Natural killer cell (primary cell): ENCODE data around the gene MFSD11. TPM values are rescaled to one million over a fixed set of nuclear protein-coding genes. Genes with fewer than 3 reads are reported as not detected.

Source experiments
- ATAC-seq, 3 donors: fragments of 150-1000 bp in 2 of 3; fragments of 200-7000 bp in 1 of 3; cut with Tn5 transposase; 1 replicate in 1 of 3; 2 replicates in 2 of 3; pipeline ENCODE4 v1.10.0; 2021; ENCODE audit warnings: mild to moderate bottlenecking in 2 of 3, moderate library complexity in 2 of 3
- DNase-seq, 2 donors: peaks; one replicate each; pipeline versions ENCODE4 v3.0.0 to v3.0.0-alpha.2; 2013 to 2021; ENCODE audit warnings: mixed read lengths in 1 of 2
- H3K27ac ChIP-seq: one replicate; pipeline ENCODE4 v1.5.1; 2013; ENCODE audit warnings: mild to moderate bottlenecking, low read length
- H3K27me3 ChIP-seq: one replicate; pipeline ENCODE4 v1.6.1; 2013; ENCODE audit warnings: low read length; ENCODE audit not compliant: control insufficient read depth, insufficient read depth
- H3K36me3 ChIP-seq: one replicate; pipeline ENCODE4 v1.6.1; 2013; ENCODE audit warnings: low read length; ENCODE audit not compliant: control insufficient read depth, insufficient read depth
- H3K4me1 ChIP-seq: one replicate; pipeline ENCODE4 v1.6.1; 2013; ENCODE audit warnings: low read length; ENCODE audit not compliant: control insufficient read depth, insufficient read depth
- H3K4me3 ChIP-seq: one replicate; pipeline ENCODE4 v1.5.1; 2013; ENCODE audit warnings: low read length
- H3K9me3 ChIP-seq: one replicate; pipeline ENCODE4 v1.6.1; 2013; ENCODE audit warnings: low read length; ENCODE audit not compliant: control insufficient read depth, insufficient read depth
- H3K27ac Mint-ChIP-seq, 2 donors: one replicate each; pipeline ENCODE4 v1.8.0; 2022; ENCODE audit warnings: mild to moderate bottlenecking in 2 of 2, mixed read lengths in 2 of 2, moderate library complexity in 1 of 2
- H3K27me3 Mint-ChIP-seq, 2 donors: one replicate each; pipeline ENCODE4 v1.8.0; 2022; ENCODE audit warnings: low read depth in 2 of 2, mixed read lengths in 2 of 2
- H3K36me3 Mint-ChIP-seq: one replicate; pipeline ENCODE4 v1.8.0; 2022; ENCODE audit warnings: mixed read lengths
- H3K4me1 Mint-ChIP-seq, 2 donors: one replicate each; pipeline ENCODE4 v1.8.0; 2022; ENCODE audit warnings: mixed read lengths in 2 of 2
- H3K4me3 Mint-ChIP-seq: one replicate; pipeline ENCODE4 v1.8.0; 2022; ENCODE audit warnings: mild to moderate bottlenecking, moderate library complexity, mixed read lengths
- H3K9me3 Mint-ChIP-seq, 2 donors: one replicate each; pipeline ENCODE4 v1.8.0; 2022; ENCODE audit warnings: mixed read lengths in 2 of 2
- CTCF ChIP-seq: fragments of 200-600 bp; IDR thresholded peaks from one replicate; pipeline ENCODE4 v1.8.0; 2022; ENCODE audit warnings: antibody characterized with exemption
- WGBS: methylation state at CpG from one replicate; pipeline ENCODE4 v1.1.7; 2013; ENCODE audit warnings: missing lambda C conversion rate; ENCODE audit not compliant: insufficient coverage; 5-methylcytosine and 5-hydroxymethylcytosine counted together
- intact Hi-C: fragments of 100-400 bp; cut with micrococcal nuclease; formaldehyde crosslinking; loops from one replicate; pipeline ENCODE4 v1.14.2; 2022
- total RNA-seq, 4 donors: library from RNA; stranded (reverse); fragments of 120-200 nt in 1 of 4; gene quantifications; one replicate each; pipeline versions ENCODE4 v1.2.3 to v1.2.4, GENCODE V29; 2013 to 2022

The MFSD11 gene
- total RNA-seq, 3 donors from 2014 or later (not counting 1 experiment from before 2014, with no cell fraction given): 32.7 to 44.0 (median 33.9) TPM

GRCh38 chr17:76751416-76751993, 13.6 kb downstream of the MFSD11 start:
- Mint-ChIP-seq H3K4me3 (no peak overlapping the region), H3K4me1 (peaks cover 0 to 8% of the 10 kb centered on the region in 2 donors), H3K27me3 (no peaks in the 10 kb centered on the region), H3K27ac (peak overlapping the region in 1 of 2 donors; percentile 27), H3K36me3 (no peaks in the 10 kb centered on the region), H3K9me3 (no peaks in the 10 kb centered on the region)
- DNase-seq (no peak), ATAC-seq (no peak)
- intact Hi-C loops: no loop called here
- WGBS: no CpG with 5 or more reads among the region's 3 CpGs
- Histone ChIP-seq H3K4me1 (peaks cover 19% of the 10 kb centered on the region), H3K36me3 (peaks cover 11% of the 10 kb centered on the region), H3K27ac (no peak overlapping the region), H3K27me3 (no peaks in the 10 kb centered on the region), H3K9me3 (no peaks in the 10 kb centered on the region), H3K4me3 (no peak overlapping the region)
- no peak for TF ChIP-seq CTCF

GRCh38 chr17:76752006-76752405, 14.1 kb downstream of the MFSD11 start:
- no peaks in the 10 kb centered on the region for H3K9me3 ChIP-seq
- Mint-ChIP-seq H3K4me1 (peaks cover 0 to 8% of the 10 kb centered on the region in 2 donors), H3K4me3 (no peak overlapping the region), H3K27ac (peak overlapping the region in 1 of 2 donors; percentile 27), H3K9me3 (no peaks in the 10 kb centered on the region), H3K27me3 (no peaks in the 10 kb centered on the region), H3K36me3 (no peaks in the 10 kb centered on the region)
- peak in 1 of 2 donors; percentile 81 for DNase-seq
- TF ChIP-seq CTCF: no peak
- H3K4me3 ChIP-seq: no peak overlapping the region
- WGBS: 88% methylated on average over 4 of the region's 4 CpGs
- H3K27ac ChIP-seq: no peak overlapping the region
- ATAC-seq: peak in 1 of 3 donors; percentile 49
- intact Hi-C loops: no loop called here
- peaks cover 19% of the 10 kb centered on the region for H3K4me1 ChIP-seq
- no peaks in the 10 kb centered on the region for H3K27me3 ChIP-seq
- H3K36me3 ChIP-seq: peaks cover 7% of the 10 kb centered on the region

- Histone ChIP-seq H3K27me3 (no peaks in the 10 kb centered on the region), H3K4me1 (peaks cover 19% of the 10 kb centered on the region), H3K9me3 (no peaks in the 10 kb centered on the region), H3K27ac (peak overlapping the region; percentile 24), H3K4me3 (peak overlapping the region; percentile 6), H3K36me3 (peaks cover 10% of the 10 kb centered on the region)
- Mint-ChIP-seq H3K9me3 (no peaks in the 10 kb centered on the region), H3K4me1 (peaks cover 0 to 8% of the 10 kb centered on the region in 2 donors), H3K4me3 (peak overlapping the region; percentile 65), H3K27ac (peak overlapping the region; percentile 84 to 87), H3K36me3 (no peaks in the 10 kb centered on the region), H3K27me3 (no peaks in the 10 kb centered on the region)
- peak; percentile 36 to 50 (median 50) for ATAC-seq
- 63% methylated on average over 11 of the region's 12 CpGs for WGBS
- intact Hi-C loops: no loop called here
- DNase-seq: peak in 1 of 2 donors; percentile 83
- no peak for TF ChIP-seq CTCF
These were observed 15.4 kb downstream of the MFSD11 start for GRCh38 chr17:76753061-76753961.
